Thyroid gland (tissue), 4 donors: Measurements from ENCODE around the gene PREX1.

ENCODE experiments used
- CTCF ChIP-seq, 6 experiments: fragments of 200-600 bp in 3 of 6; fragments of 450-650 bp in 3 of 6; sonication (generic) in 3 of 6; IDR thresholded peaks; one replicate each; pipeline ENCODE4 v1.5.1; 2016 to 2019; ENCODE audit warnings: antibody characterized with exemption in 6 of 6, mild to moderate bottlenecking in 2 of 6, inconsistent platforms in 1 of 6, moderate library complexity in 1 of 6
- POLR2A ChIP-seq, 2 donors: fragments of 450-650 bp; IDR thresholded peaks; one replicate each; pipeline ENCODE4 v1.6.1; 2017; ENCODE audit warnings: antibody characterized with exemption in 2 of 2, mild to moderate bottlenecking in 2 of 2, moderate library complexity in 1 of 2

GRCh38 chr20:48734104-48734749, 93.6 kb downstream of the PREX1 start:
- TF ChIP-seq CTCF (IDR thresholded peaks at IDR 0.05) = no peak
- no peak for TF ChIP-seq POLR2A (IDR thresholded peaks at IDR 0.05)
